Uterus (tissue), 2 donors: ENCODE data around the gene ZNF292.

Experiments used
- CTCF ChIP-seq, 4 experiments: fragments of 200-600 bp in 2 of 4; fragments of 450-650 bp in 2 of 4; sonication (generic) in 2 of 4; IDR thresholded peaks; one replicate each; pipeline ENCODE4 v1.5.1; 2016 to 2019; ENCODE audit warnings: antibody characterized with exemption in 4 of 4, mild to moderate bottlenecking in 2 of 4, moderate library complexity in 1 of 4
- POLR2A ChIP-seq, 2 donors: fragments of 450-650 bp; IDR thresholded peaks; one replicate each; pipeline ENCODE4 v1.6.1; 2016; ENCODE audit warnings: antibody characterized with exemption in 2 of 2, mild to moderate bottlenecking in 1 of 2, moderate library complexity in 1 of 2

GRCh38 chr6:87289571-87289970 is 134.2 kb downstream of the ZNF292 start:
- TF ChIP-seq CTCF (IDR thresholded peaks at IDR 0.05) (no peak), POLR2A (IDR thresholded peaks at IDR 0.05) (no peak)
